ENCODE data around the gene DOLK. TPM values are rescaled to one million over a fixed set of nuclear protein-coding genes. Genes with fewer than 3 reads are reported as not detected.

DOLK gene
- total RNA-seq (2022; extraction: Qiagen RNA extraction; ENCODE audit: low read depth) = 27.4 to 35.9 TPM (median 35.3 TPM) in 5 replicates

DNA sequence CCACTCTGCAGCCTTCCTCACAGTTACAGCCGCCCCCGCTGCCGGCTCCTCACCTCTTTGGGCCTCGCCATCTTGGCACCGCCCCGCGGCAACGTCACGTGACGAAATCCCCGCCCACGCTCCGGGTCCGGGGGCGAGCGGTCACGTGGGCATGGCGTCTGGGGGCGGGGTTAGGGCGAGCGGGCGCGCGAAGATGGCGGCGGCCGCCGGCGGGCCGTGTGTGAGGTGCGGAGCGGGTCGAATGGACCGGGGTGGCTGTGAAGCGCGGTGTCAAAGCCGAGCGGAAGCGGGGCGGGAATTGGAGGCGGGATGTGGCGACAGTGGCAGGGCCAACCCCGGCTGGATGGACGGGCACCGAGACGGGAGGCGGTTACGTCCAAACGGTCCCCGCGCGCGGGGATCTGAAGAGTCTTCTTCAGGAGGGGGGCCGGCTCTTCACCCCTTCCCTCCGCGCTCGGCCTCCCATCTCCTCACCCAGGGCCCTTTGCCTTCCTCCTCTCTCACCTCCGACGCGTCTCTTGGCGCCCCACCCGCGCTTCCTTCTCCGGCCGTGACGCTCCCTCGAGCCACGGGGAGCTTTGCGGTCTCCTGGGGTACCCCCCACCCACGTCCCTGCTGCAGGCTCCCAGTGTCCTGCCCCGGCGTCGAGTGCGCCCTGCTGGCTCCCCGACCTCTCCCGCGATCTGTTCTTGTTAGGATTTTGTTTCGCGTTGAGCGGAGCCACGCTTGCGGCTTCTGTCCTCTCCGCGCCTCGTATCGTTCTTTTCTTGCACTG, at the start of gene DOLK, which contains the start of gene NUP188:
Gene DOLK (minus strand): TSS at position 77 of the 775 bp plus-strand sequence. CDS start 300 bp downstream, outside the sequence.
Gene NUP188 (plus strand): TSS at position 173 of the 775 bp plus-strand sequence. CDS start 21 bp downstream, at position 194.

DNA sequence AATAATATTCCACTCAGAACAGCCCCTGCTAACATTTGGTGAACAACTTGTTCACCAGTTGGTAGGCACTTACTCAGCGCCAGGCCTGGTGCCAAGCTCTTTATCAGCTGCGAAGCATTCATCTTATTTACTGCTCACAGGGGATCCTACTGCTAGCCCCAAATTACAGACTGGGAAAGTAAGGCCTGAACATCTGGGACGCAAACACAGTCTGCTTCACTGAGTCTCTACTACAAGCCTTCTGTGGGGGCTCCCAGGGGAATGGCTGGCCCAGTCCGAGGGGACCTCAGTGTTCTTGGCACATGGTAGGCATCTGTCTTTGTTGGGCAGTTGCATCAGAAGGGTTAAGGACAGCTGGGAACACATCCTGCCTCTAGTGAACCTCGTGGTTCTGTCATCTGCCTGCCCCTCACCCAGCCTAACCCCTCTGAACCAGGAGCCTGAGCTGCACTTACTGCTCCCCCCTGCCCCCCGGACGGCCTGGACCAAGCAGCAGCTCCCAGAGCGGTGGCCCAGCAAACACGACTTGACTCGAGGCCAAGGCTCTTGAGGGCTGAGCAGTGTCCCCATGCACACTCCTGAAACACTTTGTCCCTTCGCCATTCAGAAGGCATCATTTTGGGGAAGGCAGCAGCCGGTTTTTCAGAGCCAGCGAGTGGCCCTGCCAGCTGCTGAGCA, 26.9 kb downstream of the DOLK start, which contains the start of gene PHYHD1:
Gene PHYHD1 (plus strand): TSS at position 602 of the 678 bp plus-strand sequence. CDS start 1,342 bp downstream, outside the sequence.

Other genes starting within 250 kb of the DOLK start
- 11.0 to 16.7 TPM (median 14.9 TPM) in 5 replicates for gene PKN3, start 245.1 kb downstream of the DOLK start, total RNA-seq (2022; extraction: Qiagen RNA extraction; ENCODE audit: low read depth)
- gene ZDHHC12, start 223.5 kb downstream of the DOLK start, total RNA-seq (2022; extraction: Qiagen RNA extraction; ENCODE audit: low read depth) = 55.5 to 94.9 TPM (median 86.5 TPM) in 5 replicates
- gene ZER1, start 175.7 kb downstream of the DOLK start, total RNA-seq (2022; extraction: Qiagen RNA extraction; ENCODE audit: low read depth) = 12.0 to 16.3 TPM (median 15.4 TPM) in 5 replicates
- 18.0 to 21.8 TPM (median 20.2 TPM) in 5 replicates for gene TBC1D13, start 160.3 kb downstream of the DOLK start, total RNA-seq (2022; extraction: Qiagen RNA extraction; ENCODE audit: low read depth)
- gene ENDOG, start 129.1 kb downstream of the DOLK start, total RNA-seq (2022; extraction: Qiagen RNA extraction; ENCODE audit: low read depth) = 14.5 to 32.2 TPM (median 27.6 TPM) in 5 replicates
- gene SPOUT1, start 117.8 kb downstream of the DOLK start, total RNA-seq (2022; extraction: Qiagen RNA extraction; ENCODE audit: low read depth) = 23.5 to 47.1 TPM (median 42.2 TPM) in 5 replicates
- gene KYAT1, start 65.7 kb downstream of the DOLK start, total RNA-seq (2022; extraction: Qiagen RNA extraction; ENCODE audit: low read depth) = 6.8 to 8.8 TPM (median 8.2 TPM) in 5 replicates
- 34.3 to 48.3 TPM (median 44.8 TPM) in 5 replicates for gene LRRC8A, start 65.5 kb downstream of the DOLK start, total RNA-seq (2022; extraction: Qiagen RNA extraction; ENCODE audit: low read depth)
- not detected in 5 replicates for gene PHYHD1, start 26.6 kb downstream of the DOLK start, total RNA-seq (2022; extraction: Qiagen RNA extraction; ENCODE audit: low read depth)
- 36.0 to 42.3 TPM (median 38.6 TPM) in 5 replicates for gene NUP188, start 96 bp upstream of the DOLK start, total RNA-seq (2022; extraction: Qiagen RNA extraction; ENCODE audit: low read depth)
- gene SH3GLB2, start 80.7 kb upstream of the DOLK start, total RNA-seq (2022; extraction: Qiagen RNA extraction; ENCODE audit: low read depth) = 32.5 to 52.2 TPM (median 45.4 TPM) in 5 replicates
- 9.0 to 14.1 TPM (median 11.8 TPM) in 5 replicates for gene MIGA2, start 89.0 kb upstream of the DOLK start, total RNA-seq (2022; extraction: Qiagen RNA extraction; ENCODE audit: low read depth)
- 17.7 to 19.0 TPM (median 18.9 TPM) in 5 replicates for gene DOLPP1, start 133.5 kb upstream of the DOLK start, total RNA-seq (2022; extraction: Qiagen RNA extraction; ENCODE audit: low read depth)
- 25.1 to 32.4 TPM (median 30.0 TPM) in 5 replicates for gene CRAT, start 163.2 kb upstream of the DOLK start, total RNA-seq (2022; extraction: Qiagen RNA extraction; ENCODE audit: low read depth)
- gene PTPA, start 163.8 kb upstream of the DOLK start, total RNA-seq (2022; extraction: Qiagen RNA extraction; ENCODE audit: low read depth) = 117 to 135 TPM (median 128 TPM) in 5 replicates
- 36.1 to 75.2 TPM (median 74.3 TPM) in 5 replicates for gene IER5L, start 230.7 kb upstream of the DOLK start, total RNA-seq (2022; extraction: Qiagen RNA extraction; ENCODE audit: low read depth)

Data from A549 treated with RU486 at 1 μM for 4 hours (cell line).